NCI-H1048 (cell line): ENCODE data around the gene P2RY12.

Experiments used
- DNase-seq: peaks from one replicate; lab custom pipeline; 2025; lab: John Stamatoyannopoulos, UW

P2RY12 gene

DNA sequence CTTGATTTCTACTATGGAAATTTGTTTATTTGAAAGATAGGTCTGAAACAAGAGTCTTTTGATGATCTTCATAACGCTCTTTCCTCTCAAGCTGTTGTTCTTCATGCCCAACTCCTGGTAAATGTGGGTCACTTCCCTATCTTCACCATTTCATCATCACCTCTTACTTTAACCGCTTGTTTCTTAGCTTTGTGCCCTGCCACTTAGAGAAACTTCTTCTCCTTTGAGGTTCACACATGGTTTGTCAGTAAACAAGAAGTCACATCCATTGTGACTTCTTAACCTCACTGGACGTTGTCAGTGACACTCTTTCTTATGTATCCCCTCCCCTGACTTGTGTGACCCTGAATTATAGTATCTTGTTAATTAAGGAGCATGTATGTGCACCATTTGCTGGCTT is 38.3 kb downstream of the P2RY12 start:
- no peak for DNase-seq

DNA sequence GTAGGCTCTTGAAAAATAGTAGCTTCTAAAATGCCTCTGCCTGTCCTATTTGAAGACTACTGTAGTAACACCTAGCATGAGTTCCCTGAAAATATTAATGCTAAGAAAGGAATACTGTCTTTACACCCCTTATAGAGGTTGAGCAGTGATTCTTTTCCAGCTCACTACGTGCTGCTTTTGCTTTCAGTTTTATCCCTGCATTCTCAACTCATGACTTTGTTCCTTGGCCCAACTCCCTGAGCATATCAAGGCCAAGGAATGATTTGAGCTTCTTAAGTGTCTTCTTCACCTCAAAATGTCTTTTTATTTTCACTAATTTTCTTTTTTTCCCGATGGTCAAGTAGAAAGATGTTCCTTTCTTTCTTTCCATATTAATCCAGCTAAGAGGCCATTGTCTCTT is 38.7 kb downstream of the P2RY12 start:
- no peak for DNase-seq

DNA sequence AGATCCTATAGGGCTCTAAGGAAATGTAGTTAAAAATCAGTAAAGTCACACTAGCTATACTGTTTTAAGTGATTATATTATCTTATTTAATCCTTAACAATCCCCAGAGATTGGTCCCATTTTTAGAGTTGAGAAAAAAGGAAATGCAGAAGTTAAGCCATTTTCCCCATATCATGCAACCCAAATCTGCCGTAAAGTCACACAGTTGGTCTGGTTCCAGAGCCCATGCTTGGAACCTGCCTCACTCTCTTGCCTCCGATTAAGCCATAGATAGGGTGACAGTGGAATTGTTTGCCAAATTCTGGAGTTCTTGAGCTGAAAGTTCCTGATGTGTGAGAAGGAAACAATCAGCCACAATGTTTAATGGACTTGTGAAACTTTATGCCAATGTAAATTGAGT is 52.9 kb downstream of the P2RY12 start:
- DNase-seq = no peak

DNA sequence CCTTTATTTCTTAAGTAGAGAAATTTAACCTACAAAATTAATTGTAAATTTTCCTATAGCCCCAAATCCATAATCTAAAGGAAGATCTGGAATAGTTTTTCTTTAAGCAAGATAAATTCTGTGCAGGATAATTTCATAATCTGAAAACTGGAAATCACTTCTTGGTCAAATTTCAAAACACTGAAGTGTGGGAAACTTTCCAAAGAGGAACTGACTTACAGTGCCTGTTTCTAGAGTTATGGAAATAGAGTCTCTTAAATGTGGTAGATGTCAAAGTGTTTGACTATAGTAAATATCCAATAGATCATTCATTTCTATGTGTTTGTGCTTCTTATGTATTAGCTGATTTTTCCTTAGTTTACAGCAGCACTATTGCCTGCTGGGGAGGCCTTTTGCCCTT is 53.7 kb downstream of the P2RY12 start:
- DNase-seq = no peak

DNA sequence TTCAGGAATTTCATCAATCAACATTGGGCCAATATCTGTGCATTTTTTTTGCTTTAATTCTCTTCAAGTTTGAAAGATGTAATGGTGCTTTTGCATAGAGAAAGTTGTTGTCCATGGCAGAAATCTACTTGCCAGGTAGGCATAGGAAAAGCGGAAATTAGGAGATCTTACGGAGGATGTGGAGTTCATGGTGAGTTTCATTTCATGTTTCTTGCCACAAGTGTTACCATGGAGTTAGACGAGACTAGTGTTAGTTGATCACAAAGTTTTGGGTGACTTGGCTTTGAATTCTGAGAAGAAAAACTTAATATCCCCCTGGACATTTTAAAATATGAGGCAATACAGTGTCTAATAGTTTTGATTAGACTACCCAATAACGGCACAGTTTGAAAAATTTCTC is 54.2 kb downstream of the P2RY12 start:
- DNase-seq = no peak

DNA sequence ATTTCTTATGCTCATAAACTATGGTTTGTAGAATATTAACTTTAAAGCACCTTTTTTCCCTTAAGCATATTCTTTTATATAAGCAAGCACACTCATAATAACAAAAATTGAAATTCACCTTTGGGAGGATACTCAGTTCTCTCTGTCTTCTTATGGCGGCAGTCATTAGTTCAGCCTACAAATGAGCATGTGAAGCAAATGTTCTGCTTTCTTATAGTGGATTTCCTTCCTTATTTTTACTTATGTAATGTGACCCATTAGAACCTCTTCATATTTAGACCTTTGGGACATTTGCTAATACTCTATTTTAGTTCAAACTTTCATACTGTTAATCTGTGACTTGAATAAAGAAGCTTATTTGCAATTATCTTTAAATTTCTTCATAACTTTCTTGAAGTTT is 55.2 kb downstream of the P2RY12 start, which contains the start of gene P2RY13:
TSS of gene P2RY13 (minus strand) at position 187 of the 400 bp plus-strand sequence. CDS start at position 166, 21 bp downstream.
- no peak for DNase-seq

DNA sequence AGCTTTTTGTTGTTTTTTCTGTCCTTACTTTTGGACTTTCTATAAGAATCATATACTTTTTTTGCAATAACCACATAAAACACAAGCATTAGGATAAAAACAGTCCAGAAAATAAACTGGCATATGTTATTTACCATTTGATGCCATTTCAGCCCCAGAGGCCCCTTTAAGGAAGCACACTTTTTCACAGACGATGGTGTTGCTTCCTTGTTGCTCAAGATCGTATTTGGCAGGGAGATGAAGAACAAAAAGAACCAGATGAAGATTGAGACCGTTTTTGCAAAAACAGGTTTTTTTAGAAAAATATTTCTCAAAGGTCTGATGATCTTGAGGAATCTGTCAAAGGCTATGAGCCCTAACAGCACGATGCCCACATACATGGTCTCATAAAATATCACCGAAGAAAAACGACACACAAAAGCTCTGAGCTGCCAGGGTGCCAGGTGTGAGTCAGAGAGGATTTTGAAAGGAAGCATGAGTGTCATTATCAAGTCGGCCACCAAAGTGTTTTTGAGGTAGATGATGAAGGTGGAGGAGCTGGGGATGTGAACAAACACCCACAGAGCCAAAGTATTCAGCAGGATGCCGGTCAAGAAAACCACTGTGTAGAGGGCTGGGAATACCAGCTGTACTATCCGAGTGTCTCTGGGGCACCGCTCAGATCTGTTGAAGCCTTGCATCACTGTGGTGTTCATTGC is 56.1 kb downstream of the P2RY12 start:
- no peak for DNase-seq

DNA sequence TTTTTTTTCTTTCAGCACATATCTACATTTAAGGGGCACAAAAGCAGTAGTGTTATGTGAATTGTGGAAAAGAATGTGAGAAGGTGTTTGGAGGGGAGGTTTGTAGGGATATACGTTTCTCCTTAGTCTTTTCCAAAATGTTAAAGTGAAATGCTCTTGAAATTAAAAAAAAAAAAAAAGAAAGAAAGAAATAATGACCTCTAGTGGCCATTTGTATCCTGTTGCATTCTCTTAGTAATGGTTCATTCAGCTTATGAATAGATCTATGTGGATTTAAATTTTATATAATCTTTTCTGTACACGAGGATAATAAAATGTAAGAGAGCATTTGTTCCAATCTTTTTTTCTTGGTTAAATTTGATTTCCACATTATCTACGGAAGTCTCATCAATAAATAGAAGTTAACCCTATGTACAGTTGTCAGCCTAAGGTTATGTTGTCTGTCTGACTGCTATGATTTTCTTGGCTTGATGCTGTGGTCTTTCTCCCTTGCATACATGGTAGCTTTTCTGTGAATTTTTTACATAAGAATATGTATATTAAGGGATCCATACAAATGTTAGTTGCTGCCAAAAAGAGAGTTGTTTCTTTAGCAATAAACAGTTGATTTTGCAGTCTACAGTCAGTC is 56.9 kb downstream of the P2RY12 start:
- no peak for DNase-seq

DNA sequence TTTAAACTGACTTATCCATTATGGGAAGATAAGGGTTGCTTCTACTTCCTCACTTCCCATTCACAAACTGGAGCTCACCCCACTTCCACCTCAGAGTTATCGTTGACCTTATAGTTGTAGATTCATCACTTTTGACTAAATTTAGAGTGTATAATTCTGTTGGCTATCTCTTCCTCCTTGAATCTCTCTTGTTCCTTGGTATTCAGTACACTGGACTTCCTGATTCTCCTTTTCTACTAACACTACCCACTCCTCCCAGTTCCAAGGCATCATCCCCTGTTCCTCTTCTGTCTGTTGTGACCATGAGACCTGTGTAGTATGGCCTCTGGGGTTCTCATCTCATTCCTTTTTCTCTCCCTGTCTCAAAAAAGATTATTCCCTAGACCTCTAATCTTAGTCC is 62.0 kb downstream of the P2RY12 start:
- no peak for DNase-seq

DNA sequence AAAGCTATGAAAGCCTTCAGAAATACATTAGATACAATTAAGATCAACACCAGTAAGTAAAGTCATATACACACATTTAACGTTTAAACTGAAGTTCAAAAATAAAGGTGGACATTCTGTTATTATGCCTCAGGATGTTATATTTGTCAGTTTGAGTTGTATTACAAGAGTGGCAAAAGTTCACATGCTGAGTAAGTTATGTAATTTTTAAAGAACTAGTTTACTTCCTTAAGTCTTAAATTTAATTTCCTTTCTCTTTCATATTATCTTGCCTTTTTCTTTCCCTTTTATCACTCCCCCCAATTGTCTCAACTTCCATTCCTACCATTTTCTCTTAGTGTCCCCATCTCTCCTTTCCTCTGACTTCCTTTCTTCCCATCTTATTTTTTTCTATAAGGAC is 63.0 kb downstream of the P2RY12 start:
- no peak for DNase-seq

DNA sequence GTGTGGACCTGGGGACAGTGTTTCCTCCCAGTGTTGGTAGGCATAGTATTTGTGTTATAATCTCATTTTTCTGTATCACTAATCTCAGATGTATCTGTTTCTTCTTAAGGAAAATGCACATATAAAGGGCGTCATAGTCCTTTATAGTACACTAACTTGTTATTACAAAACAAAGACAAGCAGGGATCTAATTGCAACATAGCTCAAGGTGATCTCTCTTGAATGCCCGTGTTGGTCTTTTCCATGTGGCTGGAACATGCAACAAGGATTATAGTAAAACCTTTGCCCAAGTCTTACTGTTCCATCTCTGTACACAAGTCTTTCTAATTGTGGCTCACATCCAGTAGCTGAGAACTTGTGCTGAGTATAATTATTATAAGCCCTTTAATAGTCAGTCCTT is 64.4 kb downstream of the P2RY12 start:
- no peak for DNase-seq

DNA sequence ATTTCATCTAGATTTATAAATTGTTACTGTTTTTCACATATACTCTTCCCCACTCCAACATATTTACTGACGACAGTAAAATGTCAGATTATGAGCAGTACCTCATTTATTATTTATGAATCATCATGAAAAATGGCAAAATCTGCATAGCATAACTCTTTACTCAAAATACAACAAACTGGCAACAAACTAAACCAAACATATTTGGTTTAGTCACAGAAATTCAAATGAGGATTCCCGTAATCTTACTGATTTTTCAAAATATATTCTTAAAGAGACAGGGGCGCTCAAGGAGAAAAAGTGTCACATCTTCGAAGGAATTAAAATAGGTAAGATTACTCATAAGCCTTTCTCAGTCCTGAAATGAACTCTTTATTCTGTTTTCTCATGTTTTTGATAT is 64.9 kb downstream of the P2RY12 start:
- no peak for DNase-seq

DNA sequence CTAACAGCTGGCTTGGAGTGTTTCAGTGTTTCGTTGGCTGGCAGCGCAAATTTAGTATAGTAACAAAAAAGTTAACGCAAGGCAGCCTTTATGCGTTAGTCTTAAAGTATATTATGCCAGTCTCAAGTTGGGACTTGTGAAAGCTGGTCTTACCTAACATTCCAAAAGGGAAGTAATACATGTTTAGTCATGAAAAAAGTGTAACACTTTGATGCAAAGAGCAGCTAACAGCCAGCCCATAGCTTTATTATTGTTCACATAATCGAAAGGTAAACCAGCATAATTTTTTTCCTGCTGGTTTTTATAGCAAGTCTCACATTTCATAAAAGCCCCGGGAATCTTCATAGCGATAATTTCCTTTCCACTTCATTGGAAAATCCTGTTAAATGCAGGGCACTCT is 65.6 kb downstream of the P2RY12 start:
- no peak for DNase-seq

DNA sequence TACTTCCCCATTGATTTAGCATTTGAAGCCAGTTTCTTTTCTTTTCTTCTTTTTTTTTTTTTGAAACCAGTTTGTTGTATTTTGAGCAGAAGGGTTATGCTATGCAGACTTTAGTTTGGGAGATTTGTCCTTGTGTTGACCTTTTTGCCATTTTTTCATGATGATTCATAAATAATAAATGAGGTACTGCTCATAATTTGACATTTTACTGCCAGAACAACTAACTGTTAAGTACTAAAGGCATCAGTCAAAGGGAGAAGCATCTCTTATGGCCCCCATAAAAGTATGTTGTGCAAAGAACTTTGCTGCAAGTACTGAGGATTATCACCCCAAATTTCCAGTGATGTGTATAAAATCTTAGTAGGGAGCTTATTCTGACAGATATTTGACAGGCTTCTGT is 66.2 kb downstream of the P2RY12 start:
- DNase-seq = no peak

DNA sequence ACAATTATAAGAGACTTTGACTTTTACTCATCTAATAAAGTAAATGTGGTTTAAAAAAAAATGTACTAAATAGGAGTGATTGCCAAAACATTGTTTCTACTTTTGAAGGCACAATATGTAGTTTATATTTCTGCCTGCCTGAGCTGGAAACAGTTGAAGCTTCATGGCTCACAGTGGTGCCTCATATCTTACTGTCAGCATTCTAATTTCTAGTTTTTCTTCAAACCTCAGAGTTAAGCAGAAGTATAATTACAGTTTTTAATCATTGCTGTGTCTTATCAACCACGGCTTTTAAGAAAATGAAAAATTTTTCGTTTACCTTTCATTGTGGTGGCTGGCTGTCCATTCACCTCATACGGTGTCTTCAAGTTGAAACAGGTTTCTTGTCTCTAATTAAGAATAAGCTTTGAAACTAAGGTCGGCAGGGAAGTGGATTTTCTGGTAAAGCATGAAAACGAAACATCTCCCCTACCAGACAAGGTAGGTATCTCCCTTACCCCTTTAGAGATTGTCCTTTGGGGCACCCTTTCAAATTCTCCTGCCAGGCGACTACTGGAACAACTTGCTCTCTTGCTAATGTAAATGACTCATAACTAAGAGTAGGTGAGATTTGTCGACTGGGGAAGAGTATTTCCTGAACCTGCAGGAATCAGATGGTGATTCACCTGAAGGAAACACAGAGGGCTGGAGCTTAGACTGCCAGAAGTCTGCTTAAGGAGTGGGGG is 68.1 kb downstream of the P2RY12 start, which contains the start of gene GPR87:
TSS of gene GPR87 (minus strand) at position 554 of the 725 bp plus-strand sequence. CDS start 16,720 bp downstream, outside the sequence.
- no peak for DNase-seq

DNA sequence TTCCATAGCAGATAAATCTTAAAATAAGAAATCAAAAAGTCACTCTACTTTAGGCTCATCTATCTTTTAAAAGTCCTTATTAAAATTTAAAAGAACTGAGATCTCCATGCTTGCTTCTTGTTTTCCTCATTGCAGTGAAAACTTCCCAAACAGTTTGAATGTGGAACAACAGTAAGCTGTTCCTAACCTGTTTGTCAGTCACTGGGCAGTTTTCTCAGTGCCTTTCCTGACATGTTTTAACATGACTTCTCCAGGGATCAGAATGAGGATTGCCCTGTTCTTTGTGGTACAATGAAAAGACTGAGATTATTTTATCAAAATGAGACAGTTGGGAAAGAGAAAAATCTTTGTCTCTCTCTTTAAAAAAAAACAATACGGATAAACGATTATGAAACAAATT is 68.7 kb downstream of the P2RY12 start:
- no peak for DNase-seq

DNA sequence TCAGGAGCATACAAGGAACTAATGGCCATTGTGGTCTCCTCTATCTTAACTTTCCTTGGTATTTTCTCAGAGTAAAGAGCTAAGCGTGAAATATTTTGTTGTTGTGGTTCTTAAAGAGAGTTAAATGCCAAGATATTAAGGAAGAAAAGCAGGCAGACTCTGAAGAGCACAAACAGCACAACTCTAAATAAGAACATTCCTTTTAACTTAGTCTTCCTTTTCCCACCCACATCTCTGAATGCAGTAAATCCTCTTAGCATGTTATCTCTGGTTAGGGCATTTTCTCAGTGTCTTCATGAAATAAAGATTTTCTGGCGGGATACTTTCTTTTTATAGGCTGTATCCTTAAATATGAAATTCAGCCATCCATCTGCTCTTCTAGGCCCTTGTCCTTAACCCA is 69.4 kb downstream of the P2RY12 start:
- no peak for DNase-seq

DNA sequence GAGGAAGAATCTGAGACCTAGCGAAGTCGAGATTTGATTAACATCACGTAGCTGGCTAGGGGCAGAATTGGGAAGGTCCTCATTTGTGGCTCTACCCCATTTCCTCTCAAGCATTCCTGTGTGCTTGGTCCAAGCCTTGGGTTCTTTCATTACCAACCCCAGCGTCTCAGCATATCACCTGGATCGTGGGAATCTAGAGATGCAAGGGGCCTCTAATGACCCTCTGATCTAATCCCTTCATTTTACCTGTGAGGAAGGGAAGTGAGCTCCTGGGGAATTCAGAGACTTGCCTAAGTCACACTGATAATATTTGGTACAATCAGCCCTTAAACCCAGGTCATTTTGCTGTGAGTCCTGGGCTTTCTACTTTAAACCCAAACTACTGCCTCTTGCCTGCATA is 70.0 kb downstream of the P2RY12 start:
- no peak for DNase-seq

DNA sequence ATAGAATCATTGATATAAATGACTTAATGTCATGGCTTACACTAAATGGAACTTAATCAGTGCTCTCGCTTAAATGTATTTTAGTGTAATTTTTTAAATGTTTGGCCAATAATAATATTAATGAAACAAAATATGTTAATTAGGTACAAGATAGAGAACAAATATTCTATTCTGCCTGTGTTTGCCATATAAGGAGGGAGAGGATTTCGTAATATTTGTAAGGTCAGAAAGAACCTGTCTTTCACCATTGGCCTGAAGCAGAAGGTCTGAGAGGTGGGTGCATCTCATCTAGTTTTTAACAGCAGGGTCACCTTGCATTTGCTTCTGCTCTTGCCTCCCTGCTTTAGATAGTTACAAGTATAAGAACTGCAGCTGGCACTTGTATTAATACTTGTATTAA is 70.4 kb downstream of the P2RY12 start:
- no peak for DNase-seq

DNA sequence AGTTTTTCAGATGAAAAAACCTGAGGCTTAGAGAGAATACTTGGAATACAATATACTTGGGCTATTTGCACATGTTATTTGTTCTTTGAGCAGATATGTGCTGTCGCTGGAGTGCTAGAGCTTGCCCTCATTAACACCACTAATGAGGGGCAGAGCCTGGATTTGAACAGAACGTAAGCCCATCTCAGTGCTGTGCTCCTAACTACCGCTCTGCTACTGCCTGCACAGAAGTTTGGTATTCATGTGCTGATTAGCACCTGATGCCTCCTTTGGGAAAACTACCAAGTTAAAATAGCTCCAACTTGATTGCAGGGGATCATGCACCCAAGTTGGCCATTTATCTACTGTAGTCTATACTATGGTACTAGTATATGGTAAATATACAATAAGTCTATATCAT is 71.6 kb downstream of the P2RY12 start:
- DNase-seq = no peak

DNA sequence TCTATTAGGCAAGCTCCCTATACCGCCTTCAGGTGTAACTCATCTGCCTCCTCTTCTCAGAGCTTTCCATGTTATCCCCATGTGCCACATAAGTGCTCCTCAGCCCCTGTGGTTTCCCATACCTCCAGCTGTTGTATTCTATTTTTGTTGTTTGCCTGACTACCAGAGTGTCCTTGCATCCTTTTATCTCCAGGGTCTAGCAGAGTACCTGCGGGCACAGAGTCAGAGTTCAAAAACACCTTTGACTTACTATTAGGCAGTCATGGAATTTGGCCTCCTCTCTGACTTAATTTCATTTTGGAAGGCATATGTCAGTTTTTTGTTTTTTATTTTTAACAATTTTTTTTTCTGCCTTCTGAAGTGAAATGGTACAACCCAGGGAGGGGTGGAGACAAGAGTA is 75.0 kb downstream of the P2RY12 start:
- no peak for DNase-seq

DNA sequence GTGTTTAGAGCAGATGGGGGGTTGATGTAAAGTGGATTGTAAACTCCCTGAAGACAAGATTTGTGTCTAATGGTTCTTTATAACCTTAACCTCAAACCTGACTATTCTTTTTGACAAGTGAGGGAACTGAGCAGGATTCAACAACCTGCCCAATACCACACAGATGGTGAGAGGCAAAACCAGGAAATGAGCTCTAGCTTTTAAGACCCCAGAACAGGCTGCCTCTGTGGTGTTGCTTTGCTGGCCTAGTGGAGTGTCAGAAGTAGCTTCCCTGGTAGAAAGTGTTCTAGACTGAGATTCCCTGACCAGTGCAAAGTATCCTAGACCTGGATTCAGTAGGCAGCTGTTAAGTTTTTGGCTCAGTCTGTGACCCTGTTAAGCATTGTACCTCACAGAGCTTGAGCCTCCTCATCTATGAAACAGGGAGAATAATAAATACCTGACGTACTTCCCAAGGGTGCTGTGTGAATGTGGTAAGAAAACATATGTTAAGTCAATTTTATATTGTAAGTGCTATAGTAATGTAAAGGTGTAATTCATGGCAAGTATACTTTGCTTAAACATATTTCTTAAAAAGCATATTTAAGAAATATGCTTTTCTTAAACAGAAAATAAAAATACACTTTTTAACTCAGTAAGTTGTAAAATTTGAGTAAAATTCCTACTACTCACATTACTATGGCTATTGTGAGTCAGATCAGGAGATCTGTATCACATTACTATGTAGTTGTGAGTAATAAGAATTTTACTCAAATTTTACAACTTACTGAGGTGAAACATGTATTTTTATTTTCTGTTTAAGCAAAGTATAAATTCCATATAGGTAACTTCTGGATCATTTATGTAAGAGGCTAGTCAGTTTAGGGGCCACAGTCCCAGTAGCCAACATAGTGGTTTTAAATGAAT is 76.7 kb downstream of the P2RY12 start:
- DNase-seq = no peak
